ENCODE results near the gene MEDAG. TPM values are rescaled to one million over a fixed set of nuclear protein-coding genes. Genes with fewer than 3 reads are reported as not detected.

The MEDAG gene
- total RNA-seq, 2 experiments from 2014 or later, result not detected

- no peaks in the 10 kb centered on the region for H3K36me3 Mint-ChIP-seq (ENCODE audit: low read depth)
- ChIA-PET CTCF (no interaction called here), POLR2A (no interaction called here)
- no peak for ATAC-seq
- intact Hi-C loops (cut with micrococcal nuclease), result no loop called here
- H3K9me3 Mint-ChIP-seq, result peaks cover 8% of the 10 kb centered on the region
- no peak overlapping the region for H3K4me3 Mint-ChIP-seq
- no peak for TF ChIP-seq CTCF (IDR thresholded peaks at IDR 0.05)
- no peak for DNase-seq
- peaks cover 21% of the 10 kb centered on the region for H3K27me3 Mint-ChIP-seq
- H3K4me1 Mint-ChIP-seq (ENCODE audit: low read depth), result no peaks in the 10 kb centered on the region
- H3K27ac Mint-ChIP-seq, result no peak overlapping the region
Measured at GRCh38 chr13:30943881-30944280, 37.8 kb downstream of the MEDAG start.

GRCh38 chr13:30957258-30957943 is 51.3 kb downstream of the MEDAG start:
- ATAC-seq (no peak), DNase-seq (no peak)
- ChIA-PET POLR2A (no interaction called here), CTCF (no interaction called here)
- intact Hi-C loops (cut with micrococcal nuclease), result no loop called here
- no peaks in the 10 kb centered on the region for H3K4me1 Mint-ChIP-seq (ENCODE audit: low read depth)
- H3K4me3 Mint-ChIP-seq, result no peak overlapping the region
- no peaks in the 10 kb centered on the region for H3K36me3 Mint-ChIP-seq (ENCODE audit: low read depth)
- H3K27ac Mint-ChIP-seq, result no peak overlapping the region
- peaks cover 29% of the 10 kb centered on the region for H3K27me3 Mint-ChIP-seq
- no peak for TF ChIP-seq CTCF (IDR thresholded peaks at IDR 0.05)
- peaks cover 2% of the 10 kb centered on the region for H3K9me3 Mint-ChIP-seq

- peaks cover 2% of the 10 kb centered on the region for H3K9me3 Mint-ChIP-seq
- ATAC-seq, result no peak
- no peak overlapping the region for H3K27ac Mint-ChIP-seq
- no peak overlapping the region for H3K4me3 Mint-ChIP-seq
- intact Hi-C loops (cut with micrococcal nuclease), result no loop called here
- no peak for TF ChIP-seq CTCF (IDR thresholded peaks at IDR 0.05)
- no peaks in the 10 kb centered on the region for H3K4me1 Mint-ChIP-seq (ENCODE audit: low read depth)
- POLR2A ChIA-PET, result no interaction called here
- CTCF ChIA-PET, result no interaction called here
- H3K36me3 Mint-ChIP-seq (ENCODE audit: low read depth), result no peaks in the 10 kb centered on the region
- no peak for DNase-seq
- peaks cover 31% of the 10 kb centered on the region for H3K27me3 Mint-ChIP-seq
Measured at GRCh38 chr13:30959678-30960077, 53.6 kb downstream of the MEDAG start.

GRCh38 chr13:30963791-30964190 is 57.7 kb downstream of the MEDAG start:
- CTCF ChIA-PET, result no interaction called here
- ATAC-seq, result no peak

More at GRCh38 chr13:30963791-30964190, 57.7 kb downstream of the MEDAG start:
- intact Hi-C loops (cut with micrococcal nuclease), result no loop called here
- Mint-ChIP-seq H3K4me1 (ENCODE audit: low read depth) (no peaks in the 10 kb centered on the region), H3K27me3 (peaks cover 30% of the 10 kb centered on the region), H3K9me3 (peaks cover 2% of the 10 kb centered on the region), H3K27ac (no peak overlapping the region), H3K4me3 (no peak overlapping the region), H3K36me3 (ENCODE audit: low read depth) (no peaks in the 10 kb centered on the region)
- POLR2A ChIA-PET, result no interaction called here
- TF ChIP-seq CTCF (IDR thresholded peaks at IDR 0.05), result no peak
- no peak for DNase-seq

Measured in activated CD8-positive, alpha-beta T cell treated with anti-CD3 and anti-CD28 coated beads for 36 hours (primary cell).